GM23338 (cell line): ENCODE results near the gene CIC. TPM values are rescaled to one million over a fixed set of nuclear protein-coding genes. Genes with fewer than 3 reads are reported as not detected.

ENCODE experiments used
- ATAC-seq: fragments of 200-7000 bp; cut with Tn5 transposase; 3 replicates; pipeline ENCODE4 v1.9.1; 2020
- DNase-seq: peaks from one replicate; pipeline ENCODE4 v3.0.0-alpha.2; 2015; ENCODE audit warnings: low spot score
- H2AFZ ChIP-seq: fragments of 200-600 bp; sonication (generic); 2 replicates; pipeline ENCODE4 v1.8.0; 2016; ENCODE audit warnings: antibody characterized with exemption, mild to moderate bottlenecking, moderate library complexity
- H3F3A ChIP-seq: fragments of 200-600 bp; sonication (generic); replicated peaks from 2 replicates; pipeline ENCODE4 v1.8.0; 2017; ENCODE audit warnings: antibody characterized with exemption, mixed run types, low read depth
- H3K27ac ChIP-seq: fragments of 200-600 bp; sonication (generic); 2 replicates; pipeline ENCODE4 v1.6.1; 2016; ENCODE audit warnings: low read depth
- H3K27me3 ChIP-seq: fragments of 200-600 bp; sonication (generic); 2 replicates; pipeline ENCODE4 v1.8.0; 2016; ENCODE audit warnings: mild to moderate bottlenecking, mixed run types, moderate library complexity; ENCODE audit not compliant: insufficient read depth
- H3K36me3 ChIP-seq: fragments of 200-600 bp; sonication (generic); 2 replicates; pipeline ENCODE4 v1.8.0; 2016; ENCODE audit warnings: mild to moderate bottlenecking; ENCODE audit not compliant: insufficient read depth
- H3K4me1 ChIP-seq: fragments of 200-600 bp; sonication (generic); 2 replicates; pipeline ENCODE4 v1.8.0; 2016; ENCODE audit warnings: mild to moderate bottlenecking, moderate library complexity; ENCODE audit not compliant: insufficient read depth
- H3K4me2 ChIP-seq: fragments of 200-600 bp; sonication (generic); 2 replicates; pipeline ENCODE4 v1.7.1; 2017; ENCODE audit warnings: mixed run types
- H3K4me3 ChIP-seq: fragments of 200-600 bp; sonication (generic); 2 replicates; pipeline ENCODE4 v1.6.1; 2016; ENCODE audit warnings: mixed run types
- H3K79me2 ChIP-seq: fragments of 200-600 bp; sonication (generic); replicated peaks from 2 replicates; pipeline ENCODE4 v1.8.0; 2017; ENCODE audit warnings: mild to moderate bottlenecking; ENCODE audit not compliant: insufficient read depth
- H3K9me2 ChIP-seq: fragments of 200-600 bp; sonication (generic); 2 replicates; pipeline ENCODE4 v1.8.0; 2017; ENCODE audit not compliant: insufficient read depth
- H4K20me1 ChIP-seq: fragments of 200-600 bp; sonication (generic); replicated peaks from 2 replicates; pipeline ENCODE4 v1.8.0; 2017; ENCODE audit warnings: mild to moderate bottlenecking; ENCODE audit not compliant: insufficient read depth
- H3K27ac Mint-ChIP-seq: 2 replicates; pipeline ENCODE4 v1.8.0; 2020; ENCODE audit warnings: inconsistent platforms, mild to moderate bottlenecking, moderate library complexity, mixed read lengths
- H3K27me3 Mint-ChIP-seq: 3 replicates; pipeline ENCODE4 v1.8.0; 2022; ENCODE audit warnings: low read depth, mild to moderate bottlenecking, moderate library complexity, mixed read lengths, inconsistent platforms; ENCODE audit not compliant: insufficient read depth, poor library complexity
- H3K36me3 Mint-ChIP-seq: 3 replicates; pipeline ENCODE4 v1.8.0; 2021; ENCODE audit warnings: low read depth, mild to moderate bottlenecking, inconsistent platforms, moderate library complexity, mixed read lengths
- H3K4me1 Mint-ChIP-seq: 3 replicates; pipeline ENCODE4 v1.8.0; 2020; ENCODE audit warnings: mild to moderate bottlenecking, inconsistent platforms, mixed read lengths
- H3K4me3 Mint-ChIP-seq: 3 replicates; pipeline ENCODE4 v1.8.0; 2021; ENCODE audit warnings: moderate library complexity, mild to moderate bottlenecking, inconsistent platforms, mixed read lengths
- H3K9me3 Mint-ChIP-seq: 3 replicates; pipeline ENCODE4 v1.8.0; 2020; ENCODE audit warnings: moderate library complexity, mild to moderate bottlenecking, inconsistent platforms, mixed read lengths
- CTCF ChIP-seq, 2 experiments: fragments of 200-600 bp in 1 of 2; sonication (generic) in 1 of 2; conservative IDR thresholded peaks; 2 replicates each; pipeline versions ENCODE4 v1.5.1 to v1.6.1; 2016 to 2017; ENCODE audit warnings: antibody characterized with exemption in 2 of 2, low read depth in 2 of 2, mild to moderate bottlenecking in 2 of 2, moderate library complexity in 1 of 2
- ETS1 ChIP-seq: IDR thresholded peaks from 2 replicates; pipeline ENCODE4 v1.6.1; 2016; ENCODE audit warnings: antibody characterized with exemption
- STAT1 ChIP-seq: IDR thresholded peaks from one replicate; pipeline ENCODE4 v1.6.1; 2016; ENCODE audit warnings: antibody characterized with exemption; ENCODE audit not compliant: unreplicated experiment
- polyA plus RNA-seq: library from polyadenylated mRNA; unstranded; fragments of >200 nt; fragmentation: Nextera tagmentation; extraction: Ambion mirVana; gene quantifications from 2 replicates; pipeline ENCODE4 v1.2.1, GENCODE V29; 2016
- total RNA-seq: library from RNA; depleted of rRNA; stranded (reverse); fragments of >200 nt; shearing (Covaris generic); gene quantifications from 2 replicates; pipeline ENCODE4 v1.2.3, GENCODE V29; 2014

Gene CIC
- total and polyA plus RNA-seq, 2 experiments from 2014 or later: 13.2 to 42.0 TPM

GRCh38 chr19:42311657-42312056, 42.6 kb downstream of the CIC start:
- Mint-ChIP-seq H3K9me3 (no peaks in the 10 kb centered on the region), H3K27me3 (peaks cover 38% of the 10 kb centered on the region), H3K4me3 (no peak overlapping the region), H3K27ac (no peak overlapping the region), H3K4me1 (peaks cover 10% of the 10 kb centered on the region), H3K36me3 (no peaks in the 10 kb centered on the region)
- Histone ChIP-seq H3F3A (0 out of 2 replicates have a peak, but pooled peaks cover 15% of the 10 kb centered on the region), H3K27ac (no peak overlapping the region), H4K20me1 (no peaks in the 10 kb centered on the region), H3K79me2 (no peaks in the 10 kb centered on the region), H3K4me2 (no peak overlapping the region), H3K9me2 (no peaks in the 10 kb centered on the region), H3K4me3 (no peak overlapping the region), H3K36me3 (no peaks in the 10 kb centered on the region), H3K4me1 (peaks cover 5% of the 10 kb centered on the region; the same call in 1 of the 2 replicates), H3K27me3 (peaks cover 23% of the 10 kb centered on the region), H2AFZ (no peak overlapping the region)
- peak; percentile 29 for ATAC-seq
- DNase-seq: peak; percentile 66
- no peak for TF ChIP-seq ETS1
- peak; percentile 44 to 61 for TF ChIP-seq CTCF (conservative IDR thresholded peaks at IDR 0.05; ENCODE audit: low read depth in 2 of 2)

GRCh38 chr19:42312370-42312769, 43.3 kb downstream of the CIC start:
- Histone ChIP-seq H3K4me1 (peaks cover 5% of the 10 kb centered on the region; the same call in 1 of the 2 replicates), H3K36me3 (no peaks in the 10 kb centered on the region), H2AFZ (peak overlapping the region; percentile 99; the same call in 1 of the 2 replicates), H3F3A (0 out of 2 replicates have a peak, but pooled peaks cover 15% of the 10 kb centered on the region), H3K4me2 (peak overlapping the region; percentile 94), H3K9me2 (no peaks in the 10 kb centered on the region), H3K27me3 (peaks cover 23% of the 10 kb centered on the region), H3K79me2 (no peaks in the 10 kb centered on the region), H3K4me3 (no peak overlapping the region; the same call in 1 of the 2 replicates), H3K27ac (no peak overlapping the region), H4K20me1 (no peaks in the 10 kb centered on the region)
- H3K27me3 Mint-ChIP-seq: peaks cover 36% of the 10 kb centered on the region
- no peaks in the 10 kb centered on the region for H3K36me3 Mint-ChIP-seq
- ATAC-seq (no peak), DNase-seq (no peak)
- H3K4me3 Mint-ChIP-seq: peak overlapping the region; percentile 81
- no peaks in the 10 kb centered on the region for H3K9me3 Mint-ChIP-seq
- H3K27ac Mint-ChIP-seq: no peak overlapping the region
- TF ChIP-seq STAT1: no peak
- TF ChIP-seq ETS1: no peak
- H3K4me1 Mint-ChIP-seq: peaks cover 14% of the 10 kb centered on the region
